Kidney epithelial cell (primary cell): Measurements from ENCODE around the gene ZFHX3. TPM values are rescaled to one million over a fixed set of nuclear protein-coding genes. Genes with fewer than 3 reads are reported as not detected.

ENCODE experiments used
- DNase-seq: peaks from one replicate; pipeline ENCODE4 v3.0.0-alpha.2; 2010; ENCODE audit warnings: low read depth
- H3K27me3 ChIP-seq: 2 replicates; pipeline ENCODE4 v1.6.0; 2011; ENCODE audit warnings: low read length; ENCODE audit not compliant: control insufficient read depth, insufficient read depth
- H3K36me3 ChIP-seq: 2 replicates; pipeline ENCODE4 v1.5.1; 2011; ENCODE audit warnings: low read length; ENCODE audit not compliant: control insufficient read depth, insufficient read depth
- H3K4me3 ChIP-seq: 2 replicates; pipeline ENCODE4 v1.5.1; 2011; ENCODE audit warnings: low read depth, mild to moderate bottlenecking, control low read depth, low read length
- CTCF ChIP-seq: IDR thresholded peaks from 2 replicates; pipeline ENCODE4 v1.5.1; 2011; ENCODE audit warnings: mild to moderate bottlenecking, moderate library complexity, low read length, control low read depth, inconsistent platforms; ENCODE audit not compliant: insufficient read depth, poor library complexity, severe bottlenecking
- total RNA-seq: library from RNA; depleted of rRNA; stranded (reverse); fragments of >200 nt; gene quantifications from 2 replicates; pipeline ENCODE4 v1.2.3, GENCODE V29; 2015

ZFHX3 gene
- total RNA-seq, 1 donor from 2014 or later: 19.9 TPM

- no peak for DNase-seq
- H3K36me3 ChIP-seq: no peaks in the 10 kb centered on the region
- TF ChIP-seq CTCF: no peak
- no peaks in the 10 kb centered on the region for H3K27me3 ChIP-seq
- no peak overlapping the region for H3K4me3 ChIP-seq
Measured at GRCh38 chr16:72942021-72942420, 105.9 kb downstream of the ZFHX3 start.

GRCh38 chr16:72940886-72941285 is 107.0 kb downstream of the ZFHX3 start:
- Histone ChIP-seq H3K4me3 (no peak overlapping the region), H3K36me3 (no peaks in the 10 kb centered on the region), H3K27me3 (no peaks in the 10 kb centered on the region)
- no peak for DNase-seq
- TF ChIP-seq CTCF: no peak

- Histone ChIP-seq H3K36me3 (no peaks in the 10 kb centered on the region), H3K4me3 (no peak overlapping the region), H3K27me3 (no peaks in the 10 kb centered on the region)
- no peak for DNase-seq
- TF ChIP-seq CTCF: no peak
Measured at GRCh38 chr16:72939247-72939646, 108.7 kb downstream of the ZFHX3 start.

GRCh38 chr16:72938795-72939164 is 109.1 kb downstream of the ZFHX3 start:
- no peaks in the 10 kb centered on the region for H3K27me3 ChIP-seq
- TF ChIP-seq CTCF: no peak
- no peaks in the 10 kb centered on the region for H3K36me3 ChIP-seq
- H3K4me3 ChIP-seq: no peak overlapping the region
- DNase-seq: no peak

- no peak for TF ChIP-seq CTCF
- no peak for DNase-seq
- Histone ChIP-seq H3K36me3 (no peaks in the 10 kb centered on the region), H3K4me3 (no peak overlapping the region), H3K27me3 (no peaks in the 10 kb centered on the region)
Measured at GRCh38 chr16:72937916-72938794, 109.8 kb downstream of the ZFHX3 start.

- H3K4me3 ChIP-seq: no peak overlapping the region
- no peak for TF ChIP-seq CTCF
- no peak for DNase-seq
- H3K27me3 ChIP-seq: no peaks in the 10 kb centered on the region
- no peaks in the 10 kb centered on the region for H3K36me3 ChIP-seq
Measured at GRCh38 chr16:72937360-72937759, 110.6 kb downstream of the ZFHX3 start.
